H9 (cell line): Measurements from ENCODE around the gene TNFRSF11A. TPM values are rescaled to one million over a fixed set of nuclear protein-coding genes. Genes with fewer than 3 reads are reported as not detected.

ENCODE experiments used
- DNase-seq: peaks from one replicate; pipeline ENCODE4 v3.0.0-alpha.2; 2017
- H2AFZ ChIP-seq: one replicate; pipeline ENCODE4 v1.6.1; 2013; ENCODE audit warnings: mild to moderate bottlenecking, low read length, control low read depth, moderate library complexity
- H2AK5ac ChIP-seq: 2 replicates; pipeline ENCODE4 v1.6.1; 2013; ENCODE audit warnings: low read length, control low read depth, mixed read lengths; ENCODE audit not compliant: insufficient read length
- H2BK120ac ChIP-seq: one replicate; pipeline ENCODE4 v1.6.1; 2013; ENCODE audit warnings: low read depth, mild to moderate bottlenecking, low read length, control low read depth, inconsistent platforms; ENCODE audit not compliant: poor library complexity, severe bottlenecking
- H2BK12ac ChIP-seq: 2 replicates; pipeline ENCODE4 v1.6.1; 2013; ENCODE audit warnings: low read length, control low read depth, mixed read lengths, low read depth; ENCODE audit not compliant: insufficient read length
- H2BK15ac ChIP-seq: 2 replicates; pipeline ENCODE4 v1.6.1; 2013; ENCODE audit warnings: low read depth, low read length, control low read depth
- H2BK20ac ChIP-seq: one replicate; pipeline ENCODE4 v1.6.1; 2013; ENCODE audit warnings: low read depth, mild to moderate bottlenecking, low read length, control low read depth, inconsistent platforms; ENCODE audit not compliant: poor library complexity, severe bottlenecking
- H2BK5ac ChIP-seq: 2 replicates; pipeline ENCODE4 v1.6.1; 2013; ENCODE audit warnings: low read length, control low read depth, mixed read lengths; ENCODE audit not compliant: insufficient read length
- H3K14ac ChIP-seq: 2 replicates; pipeline ENCODE4 v1.6.1; 2013; ENCODE audit warnings: low read length, control low read depth; ENCODE audit not compliant: insufficient read depth
- H3K18ac ChIP-seq: 2 replicates; pipeline ENCODE4 v1.6.1; 2013; ENCODE audit warnings: low read depth, mild to moderate bottlenecking, mixed read lengths, low read length, control low read depth; ENCODE audit not compliant: insufficient read length
- H3K23ac ChIP-seq: 2 replicates; pipeline ENCODE4 v1.6.1; 2013; ENCODE audit warnings: low read length, control low read depth, mixed read lengths, low read depth; ENCODE audit not compliant: insufficient read length
- H3K23me2 ChIP-seq: 2 replicates; pipeline ENCODE4 v1.6.1; 2013; ENCODE audit warnings: low read depth, mild to moderate bottlenecking, mixed read lengths, low read length, control low read depth; ENCODE audit not compliant: insufficient read length, poor library complexity, severe bottlenecking
- H3K27ac ChIP-seq: 2 replicates; pipeline ENCODE4 v1.5.1; 2013; ENCODE audit warnings: low read length, control low read depth, mixed read lengths, low read depth; ENCODE audit not compliant: insufficient read length
- H3K27me3 ChIP-seq: 2 replicates; pipeline ENCODE4 v1.6.1; 2013; ENCODE audit warnings: low read length, control low read depth, inconsistent platforms; ENCODE audit not compliant: insufficient read depth
- H3K4ac ChIP-seq: 2 replicates; pipeline ENCODE4 v1.6.1; 2013; ENCODE audit warnings: low read depth, mild to moderate bottlenecking, control low read depth, inconsistent platforms, low read length, moderate library complexity
- H3K4me1 ChIP-seq: 2 replicates; pipeline ENCODE4 v1.6.1; 2013; ENCODE audit warnings: low read length, control low read depth, inconsistent platforms; ENCODE audit not compliant: insufficient read depth
- H3K4me2 ChIP-seq: 2 replicates; pipeline ENCODE4 v1.6.1; 2013; ENCODE audit warnings: low read length, control low read depth, mixed read lengths; ENCODE audit not compliant: insufficient read length, insufficient read depth
- H3K56ac ChIP-seq: 2 replicates; pipeline ENCODE4 v1.6.1; 2013; ENCODE audit warnings: low read depth, mild to moderate bottlenecking, mixed read lengths, low read length, control low read depth; ENCODE audit not compliant: insufficient read length
- H3K79me1 ChIP-seq: 2 replicates; pipeline ENCODE4 v1.6.1; 2013; ENCODE audit warnings: low read depth, mild to moderate bottlenecking, moderate library complexity, low read length, control low read depth, inconsistent platforms; ENCODE audit not compliant: insufficient read depth, poor library complexity, severe bottlenecking
- H3K79me2 ChIP-seq: 2 replicates; pipeline ENCODE4 v1.6.1; 2013; ENCODE audit warnings: low read length, control low read depth, inconsistent platforms; ENCODE audit not compliant: insufficient read depth
- H3K9ac ChIP-seq: 2 replicates; pipeline ENCODE4 v1.6.1; 2013; ENCODE audit warnings: low read length, control low read depth, mixed read lengths; ENCODE audit not compliant: insufficient read length; ENCODE audit errors: extremely low read depth
- H3K9me3 ChIP-seq: one replicate; pipeline ENCODE4 v1.6.1; 2013; ENCODE audit warnings: low read depth, low read length, inconsistent platforms; ENCODE audit not compliant: control insufficient read depth
- H3T11ph ChIP-seq: one replicate; pipeline ENCODE4 v1.6.1; 2013; ENCODE audit warnings: mild to moderate bottlenecking, low read length, control low read depth, inconsistent platforms
- H4K20me1 ChIP-seq: one replicate; pipeline ENCODE4 v1.6.1; 2013; ENCODE audit not compliant: control insufficient read depth, insufficient read length, insufficient read depth
- H4K5ac ChIP-seq: 2 replicates; pipeline ENCODE4 v1.6.1; 2013; ENCODE audit warnings: low read depth, mild to moderate bottlenecking, mixed read lengths, low read length, control low read depth; ENCODE audit not compliant: insufficient read length
- H4K8ac ChIP-seq: replicated peaks from 2 replicates; pipeline ENCODE4 v1.6.1; 2013; ENCODE audit warnings: low read length, control low read depth, mixed read lengths, low read depth; ENCODE audit not compliant: insufficient read length
- H4K91ac ChIP-seq: 2 replicates; pipeline ENCODE4 v1.6.1; 2013; ENCODE audit warnings: low read depth, mild to moderate bottlenecking, moderate library complexity, mixed read lengths, low read length, control low read depth; ENCODE audit not compliant: insufficient read length
- H3K27ac Mint-ChIP-seq, 3 experiments: 2 replicates in 2 of 3; 3 replicates in 1 of 3; pipeline ENCODE4 v1.8.0; 2020 to 2021; ENCODE audit warnings: mixed read lengths in 3 of 3, mild to moderate bottlenecking in 1 of 3, moderate library complexity in 1 of 3
- H3K27me3 Mint-ChIP-seq: 2 replicates; pipeline ENCODE4 v1.8.0; 2021; ENCODE audit warnings: low read depth, mild to moderate bottlenecking, moderate library complexity, mixed read lengths
- H3K36me3 Mint-ChIP-seq, 3 experiments: 2 replicates in 2 of 3; 3 replicates in 1 of 3; pipeline ENCODE4 v1.8.0; 2020 to 2021; ENCODE audit warnings: low read depth in 3 of 3, mixed read lengths in 3 of 3; ENCODE audit not compliant: insufficient read depth in 1 of 3
- H3K4me1 Mint-ChIP-seq, 2 experiments: 2 replicates each; pipeline ENCODE4 v1.8.0; 2020; ENCODE audit warnings: mixed read lengths in 2 of 2
- H3K4me3 Mint-ChIP-seq, 2 experiments: 2 replicates in 1 of 2; 3 replicates in 1 of 2; pipeline ENCODE4 v1.8.0; 2020 to 2021; ENCODE audit warnings: mild to moderate bottlenecking in 2 of 2, mixed read lengths in 2 of 2, moderate library complexity in 1 of 2
- H3K9me3 Mint-ChIP-seq, 2 experiments: 2 replicates in 1 of 2; 3 replicates in 1 of 2; pipeline ENCODE4 v1.8.0; 2020; ENCODE audit warnings: mild to moderate bottlenecking in 2 of 2, mixed read lengths in 2 of 2, moderate library complexity in 1 of 2
- WGBS: extraction: QIAGEN DNeasy Blood & Tissue Kit; methylation state at CpG from one replicate; pipeline ENCODE4 v1.1.7; 2013; ENCODE audit warnings: missing lambda C conversion rate, low lambda C conversion rate, mixed read lengths; ENCODE audit not compliant: insufficient read length; ENCODE audit errors: extremely low coverage; 5-methylcytosine and 5-hydroxymethylcytosine counted together
- total RNA-seq: library from RNA; stranded (reverse); gene quantifications from 2 replicates; pipeline ENCODE4 v1.2.1, GENCODE V29; 2021
- TF ChIP-seq, protein P1 (sequence below): fragments of 200-600 bp; sonication (generic); conservative IDR thresholded peaks from 3 replicates; pipeline ENCODE4 v1.8.0; 2021; ENCODE audit warnings: antibody characterized with exemption, mild to moderate bottlenecking

Gene TNFRSF11A
- total RNA-seq, 1 experiment from 2014 or later: 7.8 TPM

DNA sequence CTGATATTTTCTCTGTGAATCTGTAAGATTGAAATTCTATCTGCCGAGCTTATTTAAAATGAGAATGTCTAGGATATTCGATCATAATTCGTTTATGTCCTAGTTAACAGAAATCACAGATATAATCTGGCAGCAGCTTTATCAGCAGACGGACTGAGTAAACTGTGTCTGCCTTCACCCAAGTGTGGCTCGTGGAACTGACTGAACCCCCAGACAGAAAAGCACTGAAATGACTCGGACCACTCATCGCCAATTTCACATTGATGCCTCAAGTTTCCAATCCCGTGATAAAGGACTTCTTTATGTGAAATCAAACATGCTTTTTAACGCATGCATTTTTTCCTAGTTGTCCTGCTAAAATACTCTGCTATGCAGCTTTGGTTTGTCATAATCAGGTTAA is 15.9 kb downstream of the TNFRSF11A start:
- no peaks in the 10 kb centered on the region for H3K79me2 ChIP-seq
- peaks cover 44 to 53% of the 10 kb centered on the region in 2 experiments for H3K4me1 Mint-ChIP-seq
- H4K5ac ChIP-seq: no peak overlapping the region
- no peak overlapping the region for H3K56ac ChIP-seq
- no peaks in the 10 kb centered on the region for H3K27me3 ChIP-seq
- H3K23me2 ChIP-seq: no peaks in the 10 kb centered on the region
- H3K27ac ChIP-seq: no peak overlapping the region
- no peak overlapping the region for H3K23ac ChIP-seq
- DNase-seq: no peak
- no peak overlapping the region for H3K4ac ChIP-seq
- no peaks in the 10 kb centered on the region for H4K20me1 ChIP-seq
- no peaks in the 10 kb centered on the region for H3K36me3 Mint-ChIP-seq
- no peaks in the 10 kb centered on the region for H3K9me3 Mint-ChIP-seq
- TF ChIP-seq, protein P1, sequence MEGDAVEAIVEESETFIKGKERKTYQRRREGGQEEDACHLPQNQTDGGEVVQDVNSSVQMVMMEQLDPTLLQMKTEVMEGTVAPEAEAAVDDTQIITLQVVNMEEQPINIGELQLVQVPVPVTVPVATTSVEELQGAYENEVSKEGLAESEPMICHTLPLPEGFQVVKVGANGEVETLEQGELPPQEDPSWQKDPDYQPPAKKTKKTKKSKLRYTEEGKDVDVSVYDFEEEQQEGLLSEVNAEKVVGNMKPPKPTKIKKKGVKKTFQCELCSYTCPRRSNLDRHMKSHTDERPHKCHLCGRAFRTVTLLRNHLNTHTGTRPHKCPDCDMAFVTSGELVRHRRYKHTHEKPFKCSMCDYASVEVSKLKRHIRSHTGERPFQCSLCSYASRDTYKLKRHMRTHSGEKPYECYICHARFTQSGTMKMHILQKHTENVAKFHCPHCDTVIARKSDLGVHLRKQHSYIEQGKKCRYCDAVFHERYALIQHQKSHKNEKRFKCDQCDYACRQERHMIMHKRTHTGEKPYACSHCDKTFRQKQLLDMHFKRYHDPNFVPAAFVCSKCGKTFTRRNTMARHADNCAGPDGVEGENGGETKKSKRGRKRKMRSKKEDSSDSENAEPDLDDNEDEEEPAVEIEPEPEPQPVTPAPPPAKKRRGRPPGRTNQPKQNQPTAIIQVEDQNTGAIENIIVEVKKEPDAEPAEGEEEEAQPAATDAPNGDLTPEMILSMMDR: no peak
- H3K27ac Mint-ChIP-seq: no peak overlapping the region
- no CpG with 5 or more reads among the region's 9 CpGs for WGBS
- H3K4me1 ChIP-seq: peaks cover 5% of the 10 kb centered on the region
- H3K27me3 Mint-ChIP-seq: peaks cover 13% of the 10 kb centered on the region
- H2AFZ ChIP-seq: no peak overlapping the region
- H3K4me2 ChIP-seq: no peak overlapping the region
- H2BK120ac ChIP-seq: no peak overlapping the region
- no peak overlapping the region for H3K14ac ChIP-seq
- no peak overlapping the region for H2BK12ac ChIP-seq
- no peak overlapping the region for H2BK5ac ChIP-seq
- no peak overlapping the region for H2BK15ac ChIP-seq
- no peak overlapping the region for H2BK20ac ChIP-seq
- H3K79me1 ChIP-seq: no peaks in the 10 kb centered on the region
- no peak overlapping the region for H3K4me3 Mint-ChIP-seq
- H2AK5ac ChIP-seq: no peak overlapping the region
- H3K9me3 ChIP-seq: no peaks in the 10 kb centered on the region
- H4K91ac ChIP-seq: no peak overlapping the region
- H3K9ac ChIP-seq: no peak overlapping the region
- H3K18ac ChIP-seq: no peak overlapping the region
- no peak overlapping the region for H3T11ph ChIP-seq
- H4K8ac ChIP-seq: no peak overlapping the region
